ENCODE results near the gene IGSF9B.
A peak's percentile ranks its signal among the peaks of the same experiment; 100 is the strongest.

Gene IGSF9B

DNA sequence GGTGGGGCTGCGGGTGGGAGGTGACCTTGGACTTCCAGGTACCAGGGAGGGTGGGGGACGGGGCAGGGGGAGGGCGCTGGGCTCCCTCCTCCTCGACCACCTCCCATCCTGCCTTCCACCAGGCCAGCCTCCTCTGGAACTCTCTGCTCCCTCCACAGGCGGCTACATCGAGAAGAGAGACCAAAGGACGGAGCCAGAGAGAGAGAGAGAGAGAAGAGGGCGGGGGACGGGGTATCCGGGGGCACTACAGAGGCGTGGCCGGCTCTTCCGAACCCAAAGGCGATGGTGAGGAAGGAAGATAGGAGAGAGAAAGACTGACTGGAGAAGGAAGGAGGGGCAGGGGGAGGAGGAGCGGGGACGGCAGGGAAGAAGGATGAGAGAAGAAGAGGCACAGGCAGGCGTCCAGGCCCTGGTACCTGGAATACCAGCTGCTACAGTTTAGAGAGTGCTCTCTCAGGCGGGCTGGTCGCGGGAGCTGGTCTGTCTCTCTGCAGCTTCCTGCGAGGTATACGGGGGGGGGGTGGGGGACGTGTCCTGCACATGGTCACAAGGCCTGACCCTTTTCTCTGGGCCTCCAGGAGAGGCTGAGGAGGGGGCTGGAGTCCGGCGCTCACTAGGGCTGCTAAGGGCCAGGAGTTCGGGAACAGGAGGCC is 38.0 kb downstream of the IGSF9B start:
- no peak for DNase-seq

- DNase-seq, result no peak
Observed at GRCh38 chr11:133917921-133918607, 38.7 kb downstream of the IGSF9B start.

DNA sequence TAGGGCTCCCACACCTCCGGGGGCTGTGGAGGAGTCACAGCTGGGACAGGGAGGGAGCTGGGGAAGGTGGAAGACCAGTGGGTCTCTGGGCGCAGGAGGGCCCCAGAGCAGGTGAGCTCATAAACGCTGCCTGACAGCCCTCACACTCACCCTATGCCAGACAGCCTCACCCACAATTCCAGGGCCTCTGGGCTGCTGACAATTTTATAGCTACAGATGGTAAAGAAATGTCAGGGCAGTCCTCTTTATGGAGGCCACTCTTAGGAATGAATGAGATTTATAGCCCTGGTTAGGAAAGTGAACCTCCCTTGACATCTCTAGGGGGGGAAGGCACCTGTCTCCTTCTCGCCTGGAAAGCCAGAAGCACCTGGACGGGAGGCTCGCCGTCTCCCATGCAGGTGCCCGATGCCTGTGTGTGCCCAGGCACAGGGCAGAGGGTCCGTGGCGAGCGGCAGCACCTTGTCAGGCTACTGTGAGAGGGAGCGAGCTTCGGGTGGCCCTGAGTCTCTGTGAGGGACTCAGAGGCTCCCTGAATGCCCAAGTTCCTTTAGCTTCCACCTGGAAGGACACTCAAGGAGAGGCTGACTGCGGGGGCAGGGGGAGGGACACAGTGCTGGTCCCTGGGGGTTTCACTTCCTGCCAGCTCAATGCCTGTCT is 39.9 kb downstream of the IGSF9B start:
- no peak for DNase-seq

- no peak for DNase-seq
Observed at GRCh38 chr11:133913761-133914160, 43.0 kb downstream of the IGSF9B start.

DNA sequence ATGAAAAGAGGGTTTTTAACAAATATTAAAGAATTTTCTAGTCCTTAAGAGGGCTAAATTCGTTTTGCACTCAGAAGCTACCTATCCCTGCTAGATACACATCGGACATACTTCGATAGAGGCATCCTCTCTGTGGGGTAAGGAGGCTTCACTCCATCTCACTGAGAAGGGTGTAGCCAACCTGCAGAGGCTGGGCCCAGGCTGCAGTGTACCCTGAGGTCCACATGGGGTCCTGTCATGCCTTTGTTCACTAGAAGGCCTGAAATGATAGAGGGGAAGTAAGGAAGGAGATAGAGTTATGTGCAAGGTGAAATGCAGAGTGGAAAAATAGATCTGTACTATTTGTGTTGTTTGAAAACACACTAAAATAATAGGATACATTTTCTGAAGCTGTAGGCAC is 45.6 kb downstream of the IGSF9B start:
- no peak for DNase-seq

GRCh38 chr11:133910101-133910500 is 46.7 kb downstream of the IGSF9B start:
- no peak for DNase-seq

DNA sequence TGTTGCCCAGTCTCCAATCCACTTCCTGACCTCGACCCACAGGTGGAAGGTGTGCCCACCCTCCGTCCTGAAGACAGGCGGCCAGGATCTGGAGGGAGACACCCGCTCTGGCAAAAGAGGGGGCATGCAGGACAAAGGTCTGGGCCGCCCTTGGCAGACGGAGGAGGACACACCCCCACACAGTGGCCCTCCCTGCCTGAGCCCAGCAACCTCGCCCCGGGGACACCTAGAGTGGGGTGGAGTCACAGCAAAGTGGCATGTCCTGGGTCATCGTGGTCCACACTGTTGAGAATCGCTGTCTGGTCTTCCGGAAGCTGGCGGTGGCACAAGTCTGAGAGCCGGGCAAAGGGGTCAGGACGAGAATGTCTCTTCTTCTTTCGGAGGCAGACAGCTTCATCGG is 47.9 kb downstream of the IGSF9B start:
- DNase-seq, result no peak

GRCh38 chr11:133907841-133908241 is 48.9 kb downstream of the IGSF9B start:
- no peak for DNase-seq

DNA sequence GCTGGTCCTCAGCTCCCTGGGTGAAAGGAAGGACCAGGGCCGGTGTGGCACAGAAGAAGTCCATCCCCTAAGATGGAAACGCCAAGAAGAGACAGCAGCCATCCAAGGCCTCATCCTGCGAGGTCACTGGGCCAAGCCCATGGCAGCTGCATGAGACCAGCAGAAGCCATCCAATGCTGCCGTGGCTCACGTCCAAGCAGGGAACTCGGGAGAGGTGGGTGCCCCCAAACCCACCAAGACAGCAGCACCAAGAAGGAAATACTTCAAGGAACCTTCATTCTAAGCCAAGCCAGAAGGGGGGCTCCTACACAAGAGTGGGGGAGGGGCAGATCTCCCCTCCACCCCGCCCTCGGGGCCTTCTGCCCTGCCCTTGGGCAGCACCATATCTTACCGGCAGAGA is 49.6 kb downstream of the IGSF9B start:
- DNase-seq, result no peak

- DNase-seq, result no peak
Observed at GRCh38 chr11:133906746-133907145, 50.0 kb downstream of the IGSF9B start.

DNA sequence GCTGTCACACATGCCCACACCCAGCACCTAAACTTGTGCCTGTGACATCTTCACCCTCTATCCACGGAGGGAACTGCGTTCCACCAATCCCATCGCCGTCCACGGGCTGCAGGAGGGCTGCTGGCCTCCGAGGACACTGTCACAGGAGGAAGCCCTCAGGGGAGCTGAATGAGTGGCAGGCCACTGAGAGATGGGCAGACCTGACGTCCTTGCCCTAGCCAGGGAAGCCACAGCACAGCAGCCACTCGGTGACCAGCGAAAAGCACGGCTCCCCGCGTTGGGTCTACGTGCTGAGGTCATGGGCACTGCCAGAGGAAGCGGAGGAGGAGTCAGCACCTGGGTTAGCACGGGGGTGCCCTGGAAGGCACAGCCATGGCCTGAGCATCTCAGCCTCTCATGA is 50.5 kb downstream of the IGSF9B start:
- DNase-seq, result no peak

DNA sequence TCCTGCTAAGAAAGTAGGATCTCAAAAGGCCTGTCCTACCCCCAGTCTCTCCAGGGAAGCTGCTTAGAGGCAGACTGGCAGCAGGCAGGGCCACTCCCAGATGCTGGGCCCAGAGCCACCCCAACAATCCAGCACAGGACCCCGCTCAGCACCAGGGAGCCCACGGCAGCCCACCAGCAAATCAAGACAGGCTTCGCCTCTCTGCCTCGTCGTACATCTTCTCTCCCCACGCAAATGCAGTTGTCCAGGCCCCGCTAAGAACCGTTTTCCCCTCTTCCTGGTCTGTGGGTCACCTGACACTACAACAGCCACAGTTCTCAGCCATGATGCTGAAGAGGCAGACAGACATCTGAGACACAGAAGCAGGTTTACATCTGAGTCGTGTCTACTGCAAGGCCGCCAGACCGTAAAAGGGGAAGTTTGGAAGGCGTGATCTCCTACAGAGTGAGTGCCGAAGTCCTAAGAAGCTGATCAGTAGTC is 51.1 kb downstream of the IGSF9B start:
- no peak for DNase-seq

GRCh38 chr11:133904818-133905515 is 51.8 kb downstream of the IGSF9B start:
- no peak for DNase-seq

- no peak for DNase-seq
Observed at GRCh38 chr11:133903875-133904817, 52.6 kb downstream of the IGSF9B start.

- peak; percentile 8 for DNase-seq
Observed at GRCh38 chr11:133903056-133903455, 53.7 kb downstream of the IGSF9B start.

- DNase-seq, result peak in 1 of 2 experiments; percentile 12
Observed at GRCh38 chr11:133902506-133902905, 54.3 kb downstream of the IGSF9B start.

DNA sequence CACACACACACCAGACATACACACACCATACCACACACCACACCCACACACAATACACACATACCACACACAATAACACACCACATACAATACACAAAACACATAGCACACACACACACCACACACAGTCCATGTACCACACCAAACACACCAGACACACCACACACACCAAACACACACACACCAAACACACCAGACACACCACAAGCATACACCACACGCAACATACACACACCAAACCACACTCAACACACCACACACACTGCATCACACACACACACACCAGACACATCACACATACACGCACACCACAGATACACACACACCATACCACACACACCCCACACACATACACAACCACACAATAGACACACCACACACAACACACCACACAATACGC is 54.8 kb downstream of the IGSF9B start:
- DNase-seq, result peak in 1 of 2 experiments; percentile 13

DNA sequence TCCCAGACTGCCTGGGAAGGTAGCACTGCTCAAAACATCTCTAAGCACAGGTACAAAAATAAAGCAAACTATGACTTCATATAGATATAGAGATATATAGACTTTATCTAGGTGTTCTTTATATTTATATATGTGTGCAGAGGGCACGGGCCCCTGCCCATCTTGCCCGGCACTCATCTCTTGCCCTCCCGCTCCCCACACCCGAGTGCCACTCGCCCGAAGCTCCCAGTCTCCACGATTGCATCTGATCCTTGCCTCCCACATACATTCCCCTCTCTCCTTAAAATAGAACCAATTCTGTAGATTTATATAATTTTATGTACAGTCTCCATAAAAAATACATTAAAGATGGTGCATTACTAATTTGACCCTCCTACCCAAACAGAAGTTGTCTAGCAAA is 55.5 kb downstream of the IGSF9B start:
- no peak for DNase-seq

- peak; percentile 12 for DNase-seq
Observed at GRCh38 chr11:133900176-133901105, 56.3 kb downstream of the IGSF9B start.

DNA sequence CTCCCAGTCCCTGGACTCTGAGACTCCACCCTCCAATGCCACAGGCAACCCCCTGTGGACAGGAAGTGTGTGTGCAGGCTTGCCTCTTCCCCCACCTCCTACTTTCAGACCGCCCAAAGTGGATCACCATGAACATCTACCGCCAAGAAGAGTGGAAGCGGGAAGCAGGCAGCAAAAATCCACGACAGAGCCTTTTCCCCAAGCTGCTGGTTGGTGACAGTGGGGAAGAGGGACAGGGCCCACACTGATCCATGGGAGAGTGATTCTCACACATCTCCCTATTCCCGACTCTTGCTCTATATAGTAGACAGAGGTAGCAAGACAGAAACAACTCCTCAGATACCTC is 58.0 kb downstream of the IGSF9B start:
- peak; percentile 15 to 18 for DNase-seq

All from activated T-cell treated with anti-CD3 and anti-CD28 coated beads, Interleukin-2, amount 50 U/mL, for 48 hours (primary cell).